Tongue (tissue), 2 donors: Measurements from ENCODE around the gene WWOX. TPM values are rescaled to one million over a fixed set of nuclear protein-coding genes. Genes with fewer than 3 reads are reported as not detected.
"Not testable (repeated sequence)": the region's sequence is repeated elsewhere in the genome, so short reads cannot be mapped to it uniquely, and the experiment has no call there.

ENCODE experiments used
- DNase-seq: peaks from one replicate; pipeline ENCODE4 v3.0.0-alpha.2; 2015
- total RNA-seq: library from RNA; depleted of rRNA; stranded (reverse); fragments of >200 nt; gene quantifications from one replicate; pipeline ENCODE4 v1.2.3, GENCODE V29; 2014

The WWOX gene
- total RNA-seq, 1 donor from 2014 or later = 60.5 TPM

DNA sequence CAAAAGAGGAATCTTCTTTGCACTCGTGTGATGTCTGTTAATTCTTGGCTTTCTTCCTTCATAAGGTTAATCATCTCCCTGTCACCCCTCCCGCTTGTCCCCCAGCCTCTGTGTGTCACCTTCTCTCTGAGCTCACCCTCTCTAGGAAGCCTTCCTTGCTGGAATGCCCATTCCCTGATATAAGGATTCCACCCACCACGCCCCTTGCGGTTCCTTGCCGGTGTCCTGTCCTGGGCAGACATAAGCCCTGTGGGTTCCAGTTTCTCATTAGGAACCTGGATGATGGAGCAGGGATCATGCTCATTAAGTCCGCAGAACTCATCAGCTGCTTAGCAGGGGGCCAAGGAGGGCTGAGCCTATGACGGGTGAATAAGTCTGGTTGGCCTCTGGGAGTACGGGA lies 941.8 kb downstream of the WWOX start:
- no peak for DNase-seq

DNA sequence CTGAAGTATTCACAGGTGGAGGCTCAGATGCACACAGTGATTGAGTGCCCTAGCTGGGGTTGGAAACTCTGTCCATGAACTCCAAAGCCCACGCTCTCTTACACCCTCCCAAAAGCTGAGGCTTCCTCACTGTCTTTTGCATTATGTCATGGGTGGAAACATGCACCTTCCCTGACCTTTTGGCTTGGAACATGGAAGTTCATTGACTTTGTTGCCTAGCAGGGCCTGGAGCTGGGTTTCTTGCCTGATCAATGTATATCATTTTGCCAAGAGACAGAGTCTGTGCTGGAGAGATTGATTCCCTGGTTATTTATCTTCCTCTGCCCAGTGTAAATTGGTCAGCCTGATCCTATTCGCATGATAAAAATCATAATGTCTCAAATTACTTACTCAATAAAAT lies 942.7 kb downstream of the WWOX start:
- DNase-seq = no peak

DNA sequence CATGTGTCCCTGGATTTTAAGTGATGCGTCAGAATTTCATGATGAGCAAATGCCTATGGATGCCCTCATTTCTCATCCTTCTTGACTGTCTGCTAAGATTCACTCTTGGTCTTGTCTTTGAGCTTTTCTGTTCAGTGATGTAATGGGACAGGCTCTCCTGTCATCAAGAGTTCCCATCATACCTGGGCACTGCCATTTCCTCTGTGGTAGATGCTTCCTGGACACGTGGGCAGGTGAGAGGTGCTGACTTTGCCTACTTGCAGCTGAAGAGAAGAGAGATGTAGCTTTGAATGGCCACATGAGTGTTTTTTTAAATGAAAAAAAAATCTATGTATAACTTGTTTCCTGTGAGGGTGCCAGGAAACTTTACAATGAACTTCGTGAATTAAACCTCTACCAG lies 943.4 kb downstream of the WWOX start:
- DNase-seq = no peak

DNA sequence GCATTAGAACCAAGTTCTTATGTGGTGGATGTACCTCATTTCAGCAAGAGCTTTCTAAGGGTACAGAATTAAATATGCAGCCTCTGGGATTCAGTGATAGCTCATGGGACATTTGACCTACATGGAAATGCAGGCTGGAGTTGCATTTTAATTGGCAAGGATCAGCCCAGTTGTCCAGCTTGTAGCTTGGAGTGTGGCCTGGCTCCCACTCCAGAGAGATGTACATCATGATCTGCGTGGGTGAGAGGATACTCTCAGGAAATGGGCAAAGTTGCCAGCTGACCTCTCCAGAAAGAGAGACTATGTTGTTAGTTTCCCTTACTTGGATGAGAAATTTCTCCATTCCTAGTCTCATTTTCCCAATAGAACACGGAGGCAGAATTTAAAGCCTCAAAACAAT lies 945.7 kb downstream of the WWOX start:
- no peak for DNase-seq

DNA sequence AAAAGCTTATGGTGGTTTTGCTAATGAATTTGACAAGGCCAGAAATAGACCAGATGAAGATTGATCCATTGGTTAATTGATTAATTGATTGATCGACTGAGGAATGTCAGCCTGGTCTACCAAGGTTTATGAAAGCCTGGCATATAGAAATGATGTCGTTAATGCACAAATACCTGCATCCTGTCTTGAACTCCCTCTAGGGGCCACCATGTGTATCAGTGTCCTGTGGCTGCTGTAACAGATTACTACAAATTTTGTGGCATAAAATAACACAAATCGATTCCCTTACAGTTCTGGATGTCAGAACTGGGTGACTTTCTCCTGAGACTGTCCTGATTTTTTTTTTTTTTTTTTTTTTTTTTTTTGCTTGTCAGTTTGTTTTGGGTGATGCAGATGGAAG lies 947.9 kb downstream of the WWOX start:
- DNase-seq = peak; percentile 15

DNA sequence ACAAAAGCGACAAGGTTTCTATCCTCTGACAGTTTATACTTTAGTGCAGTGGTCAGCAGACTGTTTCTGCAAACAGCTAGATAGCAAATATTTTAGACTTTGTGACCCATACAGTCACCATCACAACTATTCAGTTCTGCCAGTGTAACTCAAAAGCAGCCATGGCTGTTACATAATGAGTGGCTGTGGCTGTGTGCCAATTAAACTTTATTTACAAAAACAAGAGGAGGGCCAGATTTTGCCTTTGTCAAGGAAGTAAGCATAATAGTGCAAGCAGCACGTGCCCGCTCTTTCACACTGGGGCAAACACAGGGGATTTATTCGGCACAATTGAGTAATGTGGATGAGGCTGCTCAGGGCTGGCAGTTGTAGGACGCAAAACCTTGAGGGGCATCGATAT lies 949.6 kb downstream of the WWOX start:
- no peak for DNase-seq

DNA sequence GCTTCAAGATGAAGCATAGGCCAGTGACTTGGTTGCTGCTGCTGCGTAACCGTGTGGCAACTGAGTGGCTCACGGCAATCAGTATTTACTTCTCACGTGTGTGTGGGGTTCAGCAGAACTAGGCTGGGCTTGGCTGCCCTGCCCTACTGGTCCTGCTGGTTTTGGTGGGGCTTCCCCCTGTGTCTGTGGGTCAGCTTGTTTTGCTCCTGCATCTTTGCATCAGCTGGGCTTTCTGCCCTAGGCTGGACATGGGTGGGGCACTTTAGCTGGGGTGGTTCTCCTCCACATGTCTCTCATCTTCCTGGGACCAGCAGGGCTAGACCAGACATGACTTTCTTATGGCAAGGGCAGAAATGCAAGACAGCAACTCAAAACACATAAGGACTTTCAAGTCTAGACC lies 950.6 kb downstream of the WWOX start:
- DNase-seq = no peak

DNA sequence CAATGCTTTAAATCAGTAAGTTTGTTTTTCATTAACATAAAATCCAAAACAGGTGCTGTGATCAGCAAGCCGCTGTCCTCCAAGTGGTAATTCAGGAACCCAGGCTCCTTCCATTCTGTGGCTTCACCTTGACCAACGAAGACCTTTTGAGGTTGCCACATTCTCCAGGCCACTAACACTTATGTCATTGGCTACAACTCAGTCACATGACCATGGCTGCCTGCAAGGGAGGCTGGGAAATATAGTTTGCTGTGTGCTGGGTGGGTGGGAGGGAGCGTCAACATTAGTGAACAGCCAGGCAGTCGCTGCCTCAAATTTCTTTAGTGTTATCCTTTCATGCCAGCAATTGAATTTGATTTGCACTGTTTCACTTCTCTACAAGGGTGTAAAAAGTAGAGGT lies 951.9 kb downstream of the WWOX start:
- no peak for DNase-seq

DNA sequence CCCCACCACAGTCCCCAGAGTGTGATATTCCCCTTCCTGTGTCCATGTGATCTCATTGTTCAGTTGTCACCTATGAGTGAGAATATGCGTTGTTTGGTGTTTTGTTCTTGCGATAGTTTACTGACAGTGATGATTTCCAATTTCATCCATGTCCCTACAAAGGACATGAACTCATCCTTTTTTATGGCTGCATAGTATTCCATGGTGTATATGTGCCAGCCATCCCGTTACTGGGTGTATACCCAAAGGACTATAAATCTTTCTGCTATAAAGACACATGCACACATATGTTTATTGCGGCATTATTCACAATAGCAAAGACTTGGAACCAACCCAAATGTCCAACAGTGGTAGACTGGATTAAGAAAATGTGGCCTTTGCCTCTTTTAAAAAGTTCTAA lies 952.7 kb downstream of the WWOX start:
- not testable (repeated sequence) for DNase-seq

DNA sequence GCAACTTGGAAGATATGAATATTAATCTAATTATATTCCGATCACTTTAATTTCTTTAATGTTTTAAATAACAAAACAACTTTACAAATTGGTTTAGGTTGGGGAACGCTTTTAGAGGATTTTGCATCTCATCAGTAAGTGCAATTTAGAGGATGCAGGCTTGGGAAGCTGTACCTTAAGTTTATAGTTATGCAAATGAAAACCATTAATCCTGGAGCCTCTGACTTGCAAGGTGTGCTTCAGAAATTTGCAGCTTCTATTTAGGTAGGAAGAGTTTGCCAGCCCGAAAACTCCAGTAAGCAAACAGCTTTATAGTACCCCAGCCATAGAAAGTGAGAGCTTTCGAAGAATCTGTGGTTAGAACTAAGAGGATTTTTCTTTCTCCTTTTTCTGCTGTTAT lies 954.1 kb downstream of the WWOX start:
- DNase-seq = no peak

DNA sequence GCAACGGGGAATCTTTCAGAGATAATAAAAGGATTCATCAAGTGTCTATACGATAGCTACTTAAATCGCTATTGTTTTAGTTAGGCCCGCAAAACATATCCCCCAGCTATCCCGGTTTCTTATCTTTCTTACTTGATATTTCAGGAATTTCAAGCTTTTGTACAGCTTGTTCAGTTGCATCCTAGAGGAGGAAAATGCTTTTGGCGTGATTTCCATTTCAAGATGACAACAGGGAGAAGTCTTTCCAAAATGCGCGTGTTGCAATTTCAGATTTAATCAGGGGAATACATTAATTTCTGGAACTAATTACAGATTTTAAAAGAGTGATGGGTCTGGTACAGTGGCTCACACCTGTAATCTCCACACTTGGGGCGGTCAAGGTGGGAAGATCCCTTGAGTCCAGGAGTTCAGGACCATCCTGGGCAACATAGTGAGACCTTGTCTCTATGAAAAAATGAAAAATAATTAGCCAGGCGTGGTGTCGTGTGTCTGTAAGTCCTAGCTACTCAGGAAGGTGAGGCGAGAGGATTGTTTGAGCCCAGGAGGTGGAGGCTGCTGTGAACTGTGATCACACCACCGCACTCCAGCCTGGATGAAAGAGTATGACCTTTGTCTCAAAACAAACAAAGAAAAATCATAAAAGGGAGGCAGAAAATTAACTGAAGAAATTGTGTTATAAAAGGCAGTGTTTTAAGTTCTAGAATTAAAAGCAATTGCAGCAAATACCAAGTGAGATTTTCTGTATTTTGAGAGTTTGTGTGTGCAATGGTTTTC lies 954.9 kb downstream of the WWOX start:
- DNase-seq = no peak

DNA sequence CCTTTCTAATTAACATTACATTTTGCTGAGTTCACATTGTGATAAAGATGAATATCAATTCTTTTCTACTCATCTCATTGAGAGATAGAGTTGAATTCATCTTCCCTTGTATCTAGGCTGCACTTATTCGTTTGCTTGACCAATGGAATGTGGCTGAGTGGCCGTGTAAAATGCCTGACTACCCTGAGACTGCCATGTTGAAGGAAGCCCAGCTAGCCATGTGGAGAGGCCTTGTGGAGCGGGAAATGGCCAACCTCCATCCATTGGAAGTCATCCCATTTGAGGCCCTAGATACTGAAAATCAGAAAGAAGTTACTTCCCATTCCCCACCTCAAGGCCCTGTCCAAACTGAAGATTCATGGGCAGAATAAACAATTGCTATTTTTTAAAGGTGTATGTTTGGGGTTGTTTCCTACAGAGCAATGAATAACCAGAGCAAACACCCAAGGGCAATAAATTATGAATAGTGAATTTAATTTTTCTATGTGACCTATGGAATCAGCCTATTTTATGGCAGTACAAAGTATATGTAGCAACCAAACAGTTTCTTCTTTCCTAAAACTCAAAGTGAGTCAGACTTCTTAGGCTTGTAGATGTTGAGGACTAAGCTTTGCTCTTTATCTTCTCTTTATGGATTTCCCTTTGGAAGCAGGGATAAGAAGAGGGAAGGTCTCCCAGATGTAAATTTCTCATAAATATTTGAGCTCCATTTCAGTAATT lies 956.0 kb downstream of the WWOX start:
- DNase-seq = no peak

DNA sequence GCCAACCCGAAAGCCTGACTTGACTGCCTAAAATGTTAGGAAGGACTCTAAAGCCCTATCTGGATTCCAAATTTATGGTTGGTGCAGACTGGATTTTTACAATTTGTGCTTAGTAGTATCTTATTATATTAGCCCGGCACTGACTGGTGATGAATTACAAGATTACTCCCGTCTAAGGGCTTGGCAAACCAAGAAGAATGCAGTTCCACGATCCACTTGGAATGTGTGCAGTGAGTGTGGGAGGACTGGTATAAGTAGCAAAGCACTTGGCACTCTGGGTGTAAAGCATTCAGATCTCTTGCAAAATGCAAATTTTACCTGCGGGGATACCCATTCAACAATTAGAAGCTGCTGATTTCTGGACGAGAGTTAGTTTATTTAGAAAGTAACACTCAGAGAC lies 961.7 kb downstream of the WWOX start:
- DNase-seq = no peak

DNA sequence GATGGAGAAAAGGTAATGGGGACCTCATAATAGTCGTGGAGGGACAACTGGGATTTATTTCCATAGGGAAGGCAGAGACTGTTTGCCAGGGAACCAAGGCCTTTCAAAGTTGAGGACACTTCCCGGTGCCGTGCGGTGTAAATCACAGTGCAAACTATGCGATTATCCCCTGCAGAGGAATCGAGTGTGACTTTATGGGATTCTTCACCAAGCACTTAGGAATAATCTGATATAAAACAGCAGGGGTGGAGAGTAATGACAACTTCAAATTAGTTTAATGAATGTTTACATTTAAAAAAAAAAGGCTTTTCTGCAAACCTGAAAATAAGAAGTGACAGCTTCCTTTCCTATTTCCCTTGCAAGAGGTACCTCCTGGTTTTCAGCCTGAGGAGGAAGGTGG lies 962.9 kb downstream of the WWOX start:
- no peak for DNase-seq

DNA sequence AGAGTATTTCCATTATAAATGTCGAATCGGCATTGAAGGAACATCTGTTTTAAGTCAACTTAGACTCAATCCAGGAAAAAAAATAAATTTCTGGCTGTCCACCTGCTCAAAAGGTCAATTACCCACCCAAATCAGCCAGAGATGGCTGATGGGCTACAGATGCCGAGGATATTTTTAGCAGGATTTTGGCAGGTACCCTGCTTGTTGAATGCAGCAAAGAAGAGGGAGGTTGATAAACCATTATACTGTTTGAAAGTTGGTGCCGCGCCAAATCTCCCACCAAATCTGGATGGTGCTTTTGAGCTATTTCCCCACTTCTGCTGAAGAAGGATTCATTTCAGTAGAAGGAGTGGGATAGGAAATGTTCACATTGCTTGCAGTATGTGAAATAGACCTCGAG lies 963.4 kb downstream of the WWOX start:
- peak; percentile 55 for DNase-seq

DNA sequence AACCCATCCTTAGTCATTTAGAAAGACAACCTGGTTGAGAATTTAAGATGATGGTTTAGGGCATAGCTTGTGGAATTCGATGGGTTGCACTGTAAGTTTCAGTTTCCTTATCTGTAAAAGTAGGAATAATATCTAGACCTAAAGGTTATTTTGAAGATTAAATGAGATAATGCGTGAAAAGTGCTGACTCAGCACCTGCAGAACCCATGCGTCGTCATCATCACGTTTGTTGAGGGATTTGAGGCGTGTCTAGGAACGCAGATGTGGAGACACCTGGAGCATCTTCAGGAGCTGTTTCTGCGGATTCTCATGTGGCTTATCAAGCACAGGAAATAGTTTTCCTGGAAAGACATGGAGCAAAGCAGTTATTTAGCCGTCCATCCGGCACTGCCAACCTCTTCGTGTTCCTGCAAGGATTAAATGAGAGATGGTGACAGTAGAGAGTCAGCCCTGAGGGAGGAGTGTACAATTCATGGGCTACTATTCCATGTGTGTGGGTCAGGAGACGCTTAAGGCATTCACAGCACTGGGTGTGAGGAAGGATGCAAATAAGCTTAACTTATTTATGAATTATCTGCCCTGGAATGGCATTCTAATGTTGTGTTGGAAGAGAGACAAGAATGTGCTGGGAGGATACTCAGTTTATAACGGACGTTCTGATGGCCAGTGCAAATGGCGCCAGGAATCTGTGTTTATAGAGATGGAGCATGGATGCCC lies 965.0 kb downstream of the WWOX start:
- DNase-seq = no peak

DNA sequence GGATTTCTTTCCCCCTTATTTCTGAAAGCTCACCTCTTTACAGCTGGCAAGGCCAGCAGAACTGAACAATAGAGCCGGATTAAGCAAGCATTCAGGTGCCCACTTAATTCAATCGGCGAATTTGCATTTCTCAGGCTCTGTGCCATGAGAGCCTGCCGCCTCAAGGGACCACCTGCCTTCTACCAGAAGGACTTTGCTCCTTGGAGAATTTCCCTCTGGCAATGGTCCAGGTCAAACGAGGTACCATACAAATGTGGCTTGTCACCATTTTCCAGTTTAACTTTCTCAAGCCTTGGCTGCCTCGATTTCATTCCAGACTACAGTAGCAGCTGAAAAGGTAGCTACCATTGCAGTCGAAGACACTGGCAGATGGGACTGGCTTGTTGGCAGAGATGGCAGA lies 967.1 kb downstream of the WWOX start:
- DNase-seq = peak; percentile 15

DNA sequence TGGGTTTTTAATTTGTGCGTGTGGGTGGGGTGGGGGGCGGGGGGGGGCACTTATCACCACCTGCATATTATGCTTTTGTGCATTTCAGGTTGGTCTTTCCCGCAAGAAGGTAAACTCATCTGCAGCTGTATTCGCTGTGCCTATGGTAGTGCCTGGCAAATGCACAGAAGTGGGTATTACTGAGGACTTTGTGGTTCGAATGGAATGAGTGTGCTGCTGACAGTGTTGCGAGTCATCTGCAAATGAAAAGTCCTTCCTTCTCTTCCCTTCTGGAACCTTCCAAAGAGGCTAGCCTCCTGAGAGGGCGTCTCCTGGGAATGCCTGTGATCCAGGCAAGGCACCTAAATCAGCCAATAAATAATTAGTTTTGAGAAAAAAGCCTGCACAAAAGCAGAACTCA lies 968.1 kb downstream of the WWOX start:
- no peak for DNase-seq

DNA sequence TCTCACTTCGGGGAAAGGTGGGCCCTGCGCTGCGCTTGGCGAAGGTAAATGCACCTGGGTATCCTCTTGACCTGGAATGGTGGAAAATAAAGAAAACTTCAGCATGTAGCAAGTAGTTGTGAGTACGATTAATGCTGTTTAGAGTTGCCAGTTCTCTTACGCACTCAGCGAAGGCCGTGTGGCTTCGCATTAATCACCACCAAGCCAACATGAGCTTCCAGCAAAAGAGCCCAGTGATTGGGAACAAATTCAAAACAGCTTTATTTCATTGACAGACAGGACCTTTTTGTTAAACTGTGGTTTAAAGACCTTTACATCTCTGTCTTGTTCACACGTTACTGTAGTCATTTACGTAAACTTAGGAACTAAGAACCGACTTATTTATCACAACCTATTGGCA lies 969.7 kb downstream of the WWOX start:
- no peak for DNase-seq

DNA sequence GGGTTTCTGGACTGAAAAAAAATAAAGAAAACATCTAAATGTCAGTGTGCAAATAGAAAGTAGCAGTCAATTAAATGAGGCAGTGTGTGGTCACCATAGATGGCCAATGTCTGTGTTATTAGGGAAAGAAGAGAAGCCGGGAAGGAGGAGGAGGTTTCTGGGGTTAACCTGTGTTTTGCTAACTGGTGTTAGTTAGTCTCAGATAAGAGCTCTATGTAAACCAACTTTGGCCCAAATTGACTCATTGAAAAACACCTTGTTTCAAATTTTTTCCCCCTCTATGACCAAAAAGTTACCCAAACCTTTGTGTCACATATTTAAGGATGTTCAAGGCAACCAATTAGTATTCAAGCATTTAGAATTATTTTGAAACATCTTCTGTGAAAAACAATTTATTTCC lies 970.2 kb downstream of the WWOX start:
- DNase-seq = no peak

DNA sequence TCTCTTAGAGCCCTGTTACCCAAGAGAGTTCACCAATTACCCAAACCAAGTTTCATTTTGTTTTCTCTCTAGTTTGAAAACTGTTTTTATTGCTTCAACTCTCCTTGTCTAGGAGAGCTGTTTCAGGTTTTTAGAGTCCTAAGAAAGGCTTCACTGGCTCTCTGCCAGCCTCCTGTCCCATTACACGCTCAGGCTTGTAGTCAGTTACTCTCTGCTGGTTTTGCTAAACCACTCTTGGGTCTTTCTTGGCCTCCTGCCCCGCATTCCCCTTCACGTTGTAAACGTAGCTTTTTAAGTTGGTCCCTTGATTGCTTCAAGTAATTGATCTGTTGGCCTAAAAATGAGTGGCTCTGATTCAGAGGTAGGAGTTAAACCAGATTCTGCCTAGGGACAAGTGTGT lies 972.0 kb downstream of the WWOX start:
- DNase-seq = peak; percentile 87

DNA sequence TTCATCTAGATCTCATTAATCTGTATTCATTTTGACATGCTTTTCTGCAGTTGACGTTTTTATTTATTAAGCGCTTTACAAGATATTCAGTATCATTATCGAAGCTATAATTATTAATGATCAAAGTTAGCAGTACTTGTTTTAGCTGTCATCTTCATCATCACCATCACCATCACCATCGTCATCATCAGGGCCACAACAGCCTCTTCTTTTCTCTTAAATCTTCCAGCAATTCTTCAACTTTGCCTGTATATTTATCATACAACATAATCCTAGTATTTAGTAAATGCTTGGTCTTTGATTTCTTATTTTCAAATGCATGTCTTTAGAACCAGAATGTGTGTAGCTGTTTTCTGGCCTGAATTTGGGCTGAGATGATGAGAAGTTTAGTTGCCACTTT lies 973.1 kb downstream of the WWOX start:
- DNase-seq = no peak

DNA sequence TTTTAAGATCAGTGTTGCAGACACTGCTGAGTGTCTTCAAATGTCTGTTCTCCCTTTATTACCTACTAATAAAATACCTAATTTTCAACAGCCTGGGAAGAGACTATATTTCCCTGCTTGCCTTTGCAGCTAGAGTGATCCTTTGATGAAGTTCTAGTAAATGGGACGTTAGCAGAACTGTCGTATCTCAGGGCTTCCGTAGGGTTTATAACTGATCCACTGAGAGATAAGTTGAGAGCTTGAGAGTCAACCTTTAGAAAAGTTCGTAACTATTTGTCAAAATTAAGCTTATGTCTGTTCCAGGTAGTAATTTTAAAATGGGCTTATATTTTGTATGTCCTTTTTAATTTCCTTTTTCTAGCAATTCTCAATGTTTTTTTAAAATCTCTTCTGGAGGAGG lies 974.1 kb downstream of the WWOX start:
- DNase-seq = no peak

DNA sequence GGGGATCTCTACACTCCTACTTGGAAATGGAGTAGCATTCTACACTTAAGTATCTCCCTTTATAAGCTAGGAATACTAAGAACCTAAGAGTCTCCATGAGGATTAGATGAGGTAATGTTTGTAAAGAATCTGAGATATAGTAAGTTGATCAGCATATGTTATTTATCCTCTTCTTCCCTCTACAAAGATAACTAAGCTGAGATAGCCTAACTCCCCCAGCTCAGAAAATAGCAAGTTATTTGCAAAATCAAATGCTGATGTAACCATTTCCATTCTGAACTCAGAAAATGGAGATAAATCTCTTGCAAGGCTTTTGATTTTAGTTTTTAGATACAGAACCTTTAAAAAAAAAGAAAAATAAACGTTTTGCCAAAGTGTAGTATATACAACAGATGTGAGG lies 975.1 kb downstream of the WWOX start:
- DNase-seq = peak; percentile 15
